Mesodermal cell (in vitro differentiated cells): ENCODE measurements around the gene HIP1.

ENCODE experiments used
- H3K27ac ChIP-seq: 2 replicates; pipeline ENCODE4 v1.7.0; 2013; ENCODE audit warnings: mild to moderate bottlenecking, low read depth, low read length, moderate library complexity; ENCODE audit not compliant: severe bottlenecking
- H3K36me3 ChIP-seq: 2 replicates; pipeline ENCODE4 v1.7.1; 2013; ENCODE audit warnings: mild to moderate bottlenecking, low read length, moderate library complexity; ENCODE audit not compliant: control insufficient read depth, insufficient read depth
- H3K4me1 ChIP-seq: one replicate; pipeline ENCODE4 v1.7.1; 2013; ENCODE audit warnings: mild to moderate bottlenecking, low read length; ENCODE audit not compliant: insufficient read depth, control insufficient read depth, poor library complexity, severe bottlenecking
- H3K4me3 ChIP-seq: 2 replicates; pipeline ENCODE4 v1.7.0; 2013; ENCODE audit warnings: low read length, control low read depth, mild to moderate bottlenecking; ENCODE audit not compliant: insufficient read depth, poor library complexity, severe bottlenecking; ENCODE audit errors: extremely low read depth
- H3K9me3 ChIP-seq: 2 replicates; pipeline ENCODE4 v1.7.1; 2013; ENCODE audit warnings: mild to moderate bottlenecking, low read length, moderate library complexity; ENCODE audit not compliant: control insufficient read depth
- WGBS, 2 experiments: methylation state at CpG; one replicate each; pipeline ENCODE4 v1.1.5; 2013; ENCODE audit warnings: missing lambda C conversion rate in 2 of 2; ENCODE audit not compliant: insufficient coverage in 2 of 2; 5-methylcytosine and 5-hydroxymethylcytosine counted together

The HIP1 gene

DNA sequence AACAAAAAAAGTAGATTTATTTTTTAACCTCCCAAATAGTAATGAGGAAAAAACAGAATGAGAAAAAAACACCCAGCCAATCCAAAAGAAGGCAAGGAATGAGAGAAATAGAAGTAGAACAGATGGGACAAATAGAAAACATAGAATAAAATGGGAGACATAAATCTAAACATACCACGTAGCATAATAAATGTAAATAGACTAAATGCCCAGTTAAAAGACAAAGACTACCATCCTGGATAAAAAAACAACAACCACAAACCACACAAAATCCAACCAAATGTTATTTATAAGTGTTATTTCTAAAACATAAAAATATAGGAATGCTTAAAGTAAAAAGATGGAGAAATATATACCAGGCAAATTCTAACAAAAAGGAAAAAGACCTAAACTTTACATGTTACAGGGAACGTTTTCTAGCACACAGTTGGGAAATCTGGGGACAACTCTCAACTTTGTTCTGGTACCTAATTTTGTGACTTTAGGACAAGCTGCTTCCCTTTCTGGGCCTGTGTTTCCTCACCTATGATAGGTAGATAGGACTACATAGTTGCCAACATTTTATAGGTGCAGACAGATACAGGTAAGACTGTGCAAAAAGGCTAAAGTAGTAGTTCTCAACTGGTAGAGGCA is 148.3 kb downstream of the HIP1 start:
- Histone ChIP-seq H3K36me3 (peaks cover 46% of the 10 kb centered on the region), H3K27ac (no peak overlapping the region), H3K4me3 (no peak overlapping the region), H3K4me1 (no peaks in the 10 kb centered on the region), H3K9me3 (no peaks in the 10 kb centered on the region)
- 100% methylated on average over 1 of the region's 2 CpGs; no CpG with 5 or more reads in 1 of the 2 experiments for WGBS, 2 experiments

GRCh38 chr7:75584354-75584753 is 154.4 kb downstream of the HIP1 start:
- H3K36me3 ChIP-seq = peaks cover 61% of the 10 kb centered on the region
- H3K27ac ChIP-seq = no peak overlapping the region
- WGBS, 2 experiments = 93 to 98% methylated on average over 5 of the region's 5 CpGs
- no peaks in the 10 kb centered on the region for H3K4me1 ChIP-seq
- no peaks in the 10 kb centered on the region for H3K9me3 ChIP-seq
- no peak overlapping the region for H3K4me3 ChIP-seq

- H3K36me3 ChIP-seq = peaks cover 66% of the 10 kb centered on the region
- WGBS, 2 experiments = 94 to 96% methylated on average over 10 to 11 of the region's 12 CpGs
Observed at GRCh38 chr7:75583255-75583654, 155.5 kb downstream of the HIP1 start.

GRCh38 chr7:75579899-75580298 is 158.8 kb downstream of the HIP1 start:
- H3K4me1 ChIP-seq = no peaks in the 10 kb centered on the region
- no peaks in the 10 kb centered on the region for H3K9me3 ChIP-seq
- H3K27ac ChIP-seq = no peak overlapping the region
- H3K4me3 ChIP-seq = no peak overlapping the region
- WGBS, 2 experiments = 92 to 98% methylated on average over 4 to 5 of the region's 6 CpGs
- H3K36me3 ChIP-seq = peaks cover 51% of the 10 kb centered on the region

More at GRCh38 chr7:75583255-75583654, 155.5 kb downstream of the HIP1 start:
- Histone ChIP-seq H3K27ac (no peak overlapping the region), H3K4me3 (no peak overlapping the region), H3K9me3 (no peaks in the 10 kb centered on the region), H3K4me1 (no peaks in the 10 kb centered on the region)

GRCh38 chr7:75578081-75578480 is 160.7 kb downstream of the HIP1 start:
- 97% methylated on average over 5 to 7 of the region's 7 CpGs for WGBS, 2 experiments
- Histone ChIP-seq H3K27ac (no peak overlapping the region), H3K36me3 (peaks cover 56% of the 10 kb centered on the region)

DNA sequence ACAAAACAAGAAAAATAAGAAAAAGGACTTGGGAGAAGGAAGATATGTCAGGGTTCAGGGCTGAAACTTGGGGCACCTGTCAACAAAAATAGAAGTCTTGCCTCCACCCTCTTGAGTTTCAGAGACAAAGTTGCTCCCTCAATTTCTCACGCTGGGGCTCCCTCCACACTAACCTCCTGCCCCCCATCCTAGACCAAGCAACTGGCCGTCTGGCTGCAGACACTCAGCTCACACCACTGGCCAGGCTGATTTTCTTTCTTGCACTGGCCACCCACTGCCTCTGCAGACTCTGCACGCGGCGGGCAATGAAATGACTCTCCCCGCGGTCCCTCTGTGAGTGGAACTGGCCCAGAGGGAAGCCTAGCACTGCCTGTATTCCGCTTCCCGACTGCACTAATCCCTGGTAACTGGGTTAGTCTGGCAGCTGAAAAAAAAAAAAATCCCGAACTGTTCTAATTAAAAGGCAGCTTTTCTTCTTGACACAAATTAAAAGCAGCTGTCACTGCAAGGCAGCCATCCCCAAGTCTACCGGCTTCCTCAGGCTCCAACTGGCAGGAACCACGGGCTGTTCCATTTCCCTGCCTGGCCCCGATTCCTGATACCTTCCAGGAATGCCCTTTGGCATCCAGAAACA is 163.1 kb downstream of the HIP1 start:
- H3K4me1 ChIP-seq = no peaks in the 10 kb centered on the region
- no peak overlapping the region for H3K27ac ChIP-seq
- no peaks in the 10 kb centered on the region for H3K9me3 ChIP-seq
- 93 to 94% methylated on average over 13 of the region's 13 CpGs for WGBS, 2 experiments
- H3K4me3 ChIP-seq = no peak overlapping the region
- H3K36me3 ChIP-seq = peaks cover 54% of the 10 kb centered on the region

More at GRCh38 chr7:75578081-75578480, 160.7 kb downstream of the HIP1 start:
- H3K9me3 ChIP-seq = no peaks in the 10 kb centered on the region
- no peaks in the 10 kb centered on the region for H3K4me1 ChIP-seq
- no peak overlapping the region for H3K4me3 ChIP-seq

GRCh38 chr7:75573477-75574019 is 165.2 kb downstream of the HIP1 start:
- Histone ChIP-seq H3K4me1 (no peaks in the 10 kb centered on the region), H3K9me3 (no peaks in the 10 kb centered on the region), H3K36me3 (peaks cover 50% of the 10 kb centered on the region), H3K4me3 (no peak overlapping the region), H3K27ac (no peak overlapping the region)
- WGBS, 2 experiments = 97 to 99% methylated on average over 11 of the region's 14 CpGs

- Histone ChIP-seq H3K4me1 (no peaks in the 10 kb centered on the region), H3K36me3 (peaks cover 53% of the 10 kb centered on the region), H3K27ac (no peak overlapping the region), H3K4me3 (no peak overlapping the region), H3K9me3 (no peaks in the 10 kb centered on the region)
- WGBS, 2 experiments = 92 to 98% methylated on average over 10 to 11 of the region's 11 CpGs
Observed at GRCh38 chr7:75572814-75573213, 165.9 kb downstream of the HIP1 start.

DNA sequence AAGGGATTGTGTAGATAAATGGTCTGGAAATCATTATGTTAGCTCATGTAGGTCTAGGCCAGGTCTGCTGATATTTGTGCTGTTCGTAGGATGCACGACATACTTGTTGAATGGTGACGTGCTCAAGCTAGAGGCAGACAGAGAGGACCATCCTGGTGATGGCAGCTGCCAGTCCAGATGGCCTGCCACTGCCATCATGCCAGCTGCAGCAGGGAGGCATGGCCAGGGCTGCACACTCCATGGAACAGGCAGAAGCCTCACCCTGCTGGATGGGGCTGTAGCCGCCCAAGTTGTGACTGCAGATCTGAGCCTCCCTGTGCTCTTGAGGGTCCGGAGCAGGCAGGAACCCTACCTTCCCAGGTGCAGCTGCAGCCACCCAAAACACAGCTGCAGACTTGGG is 166.3 kb downstream of the HIP1 start:
- no peaks in the 10 kb centered on the region for H3K9me3 ChIP-seq
- H3K27ac ChIP-seq = no peak overlapping the region
- peaks cover 53% of the 10 kb centered on the region for H3K36me3 ChIP-seq
- 92 to 98% methylated on average over 5 of the region's 5 CpGs for WGBS, 2 experiments
- no peaks in the 10 kb centered on the region for H3K4me1 ChIP-seq
- H3K4me3 ChIP-seq = no peak overlapping the region

DNA sequence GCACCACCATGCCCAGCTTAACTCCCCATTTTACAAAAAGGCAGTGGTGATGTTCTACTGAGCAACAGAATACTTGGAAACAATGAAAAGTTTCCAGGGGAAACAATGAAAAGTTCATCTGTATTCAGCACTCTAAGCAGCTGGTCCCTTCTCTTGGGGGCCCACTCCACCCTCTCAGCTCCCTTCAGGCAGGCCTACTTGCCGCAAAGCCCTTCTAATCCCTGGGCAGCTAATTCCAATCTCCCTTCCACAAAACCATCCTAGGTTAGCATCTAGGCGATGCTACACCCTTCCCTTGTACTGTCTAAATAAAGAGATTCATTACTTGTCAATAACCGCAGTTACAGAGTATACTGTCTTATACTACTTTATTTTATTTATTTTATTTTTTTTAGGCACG is 167.5 kb downstream of the HIP1 start:
- 88 to 89% methylated on average over 2 to 3 of the region's 4 CpGs for WGBS, 2 experiments
- Histone ChIP-seq H3K9me3 (no peaks in the 10 kb centered on the region), H3K36me3 (peaks cover 63% of the 10 kb centered on the region), H3K4me1 (no peaks in the 10 kb centered on the region), H3K4me3 (no peak overlapping the region), H3K27ac (no peak overlapping the region)
